K562 (cell line): ENCODE data around the gene UBE2D2. TPM values are rescaled to one million over a fixed set of nuclear protein-coding genes. Genes with fewer than 3 reads are reported as not detected.
"Not testable (repeated sequence)": the region's sequence is repeated elsewhere in the genome, so short reads cannot be mapped to it uniquely, and the experiment has no call there.

Source experiments
- ATAC-seq: fragments of 200-7000 bp; cut with Tn5 transposase; 3 replicates; pipeline ENCODE4 v1.9.1; 2020; ENCODE audit warnings: moderate library complexity
- BruUV-seq: library from RNA; stranded (reverse); fragments of 400-500 nt; replicated peaks from 2 replicates; lab custom pipeline; 2021; lab: Mats Ljungman, UMichigan
- CTCF ChIA-PET: fragments of 300-600 bp; formaldehyde crosslinking; extraction: SDS; loops from one replicate; lab custom pipeline; 2021; ENCODE audit warnings: low intra/inter-chr PET ratio; lab: Yijun Ruan, JAX
- POLR2A ChIA-PET: fragments of 300-600, 350-650 bp; sonication (Branson Sonifier 250); formaldehyde crosslinking; extraction: SDS; loops from one replicate; lab custom pipeline; 2021; ENCODE audit warnings: antibody characterized with exemption, inconsistent platforms; lab: Yijun Ruan, JAX
- DNase-seq, 4 experiments: peaks; one replicate each; pipeline versions ENCODE4 v3.0.0 to v3.0.0-alpha.2; 2011 to 2018; ENCODE audit warnings: low spot score in 3 of 4, mixed read lengths in 3 of 4; ENCODE audit errors: extremely low read depth in 1 of 4
- FAIRE-seq: peaks from 2 replicates; lab custom pipeline; 2011; peaks lifted over from hg19 to GRCh38; lab: Jason Lieb, UNC
- H2AFZ ChIP-seq: 2 replicates; pipeline ENCODE4 v1.6.0; 2011; ENCODE audit warnings: low read depth, low read length, control low read depth, inconsistent platforms
- H3K27ac ChIP-seq: fragments of 200-600 bp; 3 replicates; pipeline ENCODE4 v1.8.0; 2011; ENCODE audit warnings: low read depth, mild to moderate bottlenecking, control low read depth, inconsistent platforms, low read length, moderate library complexity, mixed read lengths; ENCODE audit errors: extremely low read depth
- H3K27me3 ChIP-seq, 2 experiments: fragments of 300-600 bp in 1 of 2; 2 replicates in 1 of 2; 3 replicates in 1 of 2; pipeline versions ENCODE4 v1.6.0 to v1.8.0; 2011; ENCODE audit warnings: inconsistent platforms in 2 of 2, low read length in 2 of 2, mild to moderate bottlenecking in 1 of 2, mixed read lengths in 1 of 2, moderate library complexity in 1 of 2; ENCODE audit not compliant: control insufficient read depth in 2 of 2, insufficient read depth in 2 of 2
- H3K36me3 ChIP-seq: fragments of 300-600 bp; 3 replicates; pipeline ENCODE4 v1.8.0; 2011; ENCODE audit warnings: mild to moderate bottlenecking, low read length, inconsistent platforms; ENCODE audit not compliant: control insufficient read depth, insufficient read depth
- H3K4me1 ChIP-seq, 2 experiments: fragments of 200-600 bp in 1 of 2; replicated peaks in 1 of 2; 2 replicates in 1 of 2; 3 replicates in 1 of 2; pipeline versions ENCODE4 v1.5.1 to v1.8.0; 2011; ENCODE audit warnings: inconsistent platforms in 2 of 2, low read length in 2 of 2, mild to moderate bottlenecking in 1 of 2, mixed read lengths in 1 of 2, moderate library complexity in 1 of 2; ENCODE audit not compliant: control insufficient read depth in 2 of 2, insufficient read depth in 2 of 2
- H3K4me2 ChIP-seq: 2 replicates; pipeline ENCODE4 v1.6.1; 2011; ENCODE audit warnings: low read length, control low read depth, inconsistent platforms, mixed read lengths; ENCODE audit not compliant: insufficient read depth
- H3K4me3 ChIP-seq: fragments of 200-600 bp; sonication (generic), shearing (Covaris generic); 2 replicates; pipeline ENCODE4 v1.5.1; 2016; ENCODE audit warnings: control low read depth, inconsistent platforms
- H3K79me2 ChIP-seq: fragments of 200-600 bp; 3 replicates; pipeline ENCODE4 v1.8.0; 2011; ENCODE audit warnings: low read length, inconsistent platforms; ENCODE audit not compliant: control insufficient read depth, insufficient read depth
- H3K9ac ChIP-seq, 2 experiments: 2 replicates each; pipeline versions ENCODE4 v1.6.0 to v1.6.1; 2011; ENCODE audit warnings: low read depth in 2 of 2, low read length in 2 of 2, control low read depth in 1 of 2, inconsistent platforms in 1 of 2, mild to moderate bottlenecking in 1 of 2, mixed read lengths in 1 of 2; ENCODE audit not compliant: insufficient read depth in 1 of 2
- H3K9me1 ChIP-seq: one replicate; pipeline ENCODE4 v1.6.0; 2011; ENCODE audit warnings: inconsistent platforms, mild to moderate bottlenecking, low read length, moderate library complexity; ENCODE audit not compliant: control insufficient read depth, insufficient read depth
- H3K9me3 ChIP-seq: replicated peaks from 2 replicates; pipeline ENCODE4 v1.5.1; 2011; ENCODE audit warnings: low read depth, low read length, inconsistent platforms; ENCODE audit not compliant: control insufficient read depth, insufficient read depth
- H4K20me1 ChIP-seq: replicated peaks from 2 replicates; pipeline ENCODE4 v1.6.1; 2011; ENCODE audit warnings: low read length, inconsistent platforms, mixed read lengths; ENCODE audit not compliant: control insufficient read depth, insufficient read depth
- CC2D1A ChIP-seq: fragments of 450-650 bp; IDR thresholded peaks from 2 replicates; pipeline ENCODE4 v1.6.1; 2017; ENCODE audit warnings: mild to moderate bottlenecking
- FOXP1 ChIP-seq: sonication (generic); formaldehyde crosslinking; IDR thresholded peaks from 2 replicates; pipeline ENCODE4 v1.8.0; 2022; ENCODE audit warnings: mild to moderate bottlenecking, missing genetic modification reagents
- HCFC1 ChIP-seq: IDR thresholded peaks from 2 replicates; pipeline ENCODE4 v1.6.1; 2012; ENCODE audit warnings: low read depth, low read length, improper control_type of control experiment
- JUN ChIP-seq, 2 experiments: sonication (generic) in 1 of 2; formaldehyde crosslinking in 1 of 2; IDR thresholded peaks; 2 replicates each; pipeline versions ENCODE4 v1.6.1 to v1.8.0; 2012 to 2022; ENCODE audit warnings: borderline replicate concordance in 2 of 2, mild to moderate bottlenecking in 2 of 2, improper control_type of control experiment in 1 of 2, low read depth in 1 of 2, low read length in 1 of 2, missing genetic modification reagents in 1 of 2
- MAX ChIP-seq: sonication (generic); formaldehyde crosslinking; IDR thresholded peaks from 2 replicates; pipeline ENCODE4 v1.9.0; 2022; ENCODE audit warnings: mild to moderate bottlenecking, missing genetic modification reagents
- MAZ ChIP-seq, 2 experiments: fragments of 450-650 bp in 1 of 2; sonication (generic) in 1 of 2; formaldehyde crosslinking; IDR thresholded peaks in 1 of 2; conservative IDR thresholded peaks in 1 of 2; 2 replicates each; pipeline versions ENCODE4 v1.4.0 to v1.5.0; 2020; ENCODE audit warnings: mild to moderate bottlenecking in 1 of 2, missing genetic modification reagents in 1 of 2
- MITF ChIP-seq: IDR thresholded peaks from 2 replicates; pipeline ENCODE4 v1.6.1; 2014; ENCODE audit warnings: antibody characterized with exemption
- PKNOX1 ChIP-seq: fragments of 450-650 bp; IDR thresholded peaks from 2 replicates; pipeline ENCODE4 v1.6.1; 2016
- RAD21 ChIP-seq, 2 experiments: fragments of 250-450 bp in 1 of 2; fragments of 450-650 bp in 1 of 2; sonication (Bioruptor Pico) in 1 of 2; formaldehyde crosslinking in 1 of 2; IDR thresholded peaks in 1 of 2; conservative IDR thresholded peaks in 1 of 2; 2 replicates each; pipeline versions ENCODE4 v1.4.0 to v1.8.0; 2020 to 2022; ENCODE audit warnings: mild to moderate bottlenecking in 2 of 2, moderate library complexity in 1 of 2
- SOX6 ChIP-seq: fragments of 450-650 bp; IDR thresholded peaks from 2 replicates; pipeline ENCODE4 v1.6.1; 2014; ENCODE audit warnings: mild to moderate bottlenecking
- TEAD1 ChIP-seq, 2 experiments: fragments of 450-650 bp in 1 of 2; sonication (generic) in 1 of 2; formaldehyde crosslinking; IDR thresholded peaks; 2 replicates each; pipeline versions ENCODE4 v1.4.0 to v1.8.0; 2020 to 2022; ENCODE audit warnings: mild to moderate bottlenecking in 2 of 2, missing genetic modification reagents in 1 of 2
- TFAP4 ChIP-seq: sonication (generic); formaldehyde crosslinking; IDR thresholded peaks from 2 replicates; pipeline ENCODE4 v1.8.0; 2022; ENCODE audit warnings: missing genetic modification reagents, mild to moderate bottlenecking, moderate library complexity, borderline replicate concordance
- ZFP36 ChIP-seq: fragments of 150-350 bp; IDR thresholded peaks from 2 replicates; pipeline ENCODE4 v1.6.1; 2018; ENCODE audit warnings: low read length, low read depth; ENCODE audit not compliant: partially characterized antibody
- WGBS: fragments of 100-300 bp; shearing (Covaris generic); methylation state at CpG from one replicate; pipeline ENCODE4 v1.1.6; 2016; ENCODE audit warnings: low coverage, mixed read lengths; ENCODE audit not compliant: insufficient coverage; ENCODE audit errors: missing lambda C conversion rate; 5-methylcytosine and 5-hydroxymethylcytosine counted together
- in situ Hi-C: fragments of 300-500 bp; cut with MboI; formaldehyde crosslinking; loops from 4 replicates; pipeline ENCODE4 v1.15.0; 2018; ENCODE audit warnings: inconsistent platforms, mixed read lengths
- intact Hi-C: fragments of 100-400 bp; cut with micrococcal nuclease; formaldehyde crosslinking; loops from 2 replicates; pipeline ENCODE4 v1.14.2; 2022
- polyA plus RNA-seq, 8 experiments: library from polyadenylated mRNA; depleted of rRNA in 4 of 8; stranded (reverse) in 5 of 8; unstranded in 3 of 8; fragments of >200 nt; fragmentation: Nextera tagmentation in 2 of 8; fragmentation: Illumina TruSeq in 1 of 8; extraction: Ambion mirVana in 2 of 8; extraction: Trizol in 1 of 8; gene quantifications; 2 replicates each; pipeline versions ENCODE4 v1.2.1 to v1.2.3, GENCODE V29; 2011 to 2014; ENCODE audit warnings: inconsistent platforms in 1 of 8, missing spikeins in 1 of 8
- total RNA-seq, 7 experiments: library from RNA; depleted of rRNA in 6 of 7; stranded (reverse); fragments of >200 nt in 6 of 7; fragmentation: Illumina TruSeq in 2 of 7; extraction: Trizol in 2 of 7; gene quantifications; 2 replicates each; pipeline versions ENCODE4 v1.2.1 to v1.2.3, GENCODE V29; 2011 to 2021; ENCODE audit warnings: low replicate concordance in 1 of 7

The UBE2D2 gene
- total and polyA plus RNA-seq, 9 of the 15 experiments (the other 6 are each of a cell fraction or from before 2014, with no cell fraction given), result 53.6 to 198 (median 122) TPM

GRCh38 chr5:139513434-139513833, 47.7 kb upstream of the UBE2D2 start:
- H3K9ac ChIP-seq; in situ Hi-C loops; BruUV-seq; H3K27ac ChIP-seq; H3K4me2 ChIP-seq; H3K4me3 ChIP-seq; H3K9me1 ChIP-seq; H3K27me3 ChIP-seq; H3K79me2 ChIP-seq; H3K9me3 ChIP-seq; H2AFZ ChIP-seq; H4K20me1 ChIP-seq; TF ChIP-seq JUN (IDR thresholded peaks at IDR 0.05; ENCODE audit: borderline replicate concordance, low read depth, low read length): not testable (repeated sequence)
- peaks cover 8 to 13% of the 10 kb centered on the region in 2 experiments for H3K4me1 ChIP-seq
- ChIA-PET CTCF (interaction anchor here (1.0 to 2.8 kb wide), 3 partner anchors 90 to 128 kb away, joined by 3 to 25 read pairs (median 3); no protein-coding TSS in a partner anchor), POLR2A (interaction anchor here (0.6 to 3.5 kb wide), 5 partner anchors 10 to 103 kb away, joined by 3 to 24 read pairs (median 3); partner anchors contain the start of genes DNAJC18 and UBE2D2)
- FAIRE-seq (peak; percentile 88), ATAC-seq (peak; percentile 85), DNase-seq (peak; percentile 61 to 84 (median 64))
- H3K36me3 ChIP-seq, result peaks cover 34% of the 10 kb centered on the region; the same call in 2 of the 3 replicates
- intact Hi-C loops, result loop anchor here (1.0 to 2.0 kb wide), 2 partner anchors 39 to 91 kb away; no protein-coding TSS in a partner anchor
- WGBS, result 74% methylated on average over 5 of the region's 5 CpGs
- TF ChIP-seq FOXP1 (CRISPR knock-in tag), result peak; percentile 58; the same call in 1 of the 2 replicates
- TF ChIP-seq ZFP36, result peak; percentile 10
- TF ChIP-seq TFAP4 (CRISPR knock-in tag), result peak; percentile 89
- peak; percentile 24 to 48; a peak in 1 of 4 replicates for TF ChIP-seq MAZ (CRISPR knock-in tag; conservative IDR thresholded peaks at IDR 0.05 in 1 of 2, IDR thresholded peaks at IDR 0.05 in 1 of 2)
- peak; percentile 53; the same call in 1 of the 2 replicates for TF ChIP-seq SOX6
- 0 out of 2 replicates have a peak, but pooled peaks have one; percentile 46 for TF ChIP-seq MITF
- TF ChIP-seq CC2D1A, result peak; percentile 87
- TF ChIP-seq RAD21 (CRISPR knock-in tag; conservative IDR thresholded peaks at IDR 0.05 in 1 of 2, IDR thresholded peaks at IDR 0.05 in 1 of 2), result peak; percentile 94 to 98
- TF ChIP-seq PKNOX1, result peak; percentile 65
- peak; percentile 70 for TF ChIP-seq MAX (CRISPR knock-in tag)
- TF ChIP-seq JUN (CRISPR knock-in tag; IDR thresholded peaks at IDR 0.05; ENCODE audit: borderline replicate concordance), result 0 out of 2 replicates have a peak, but pooled peaks have one; percentile 32
- TF ChIP-seq TEAD1 (CRISPR knock-in tag; IDR thresholded peaks at IDR 0.05), result 0 out of 4 replicates have a peak, but pooled peaks of 1 of the 2 experiments have one; percentile 30
- TF ChIP-seq HCFC1, result 0 out of 2 replicates have a peak, but pooled peaks have one; percentile 28
